ENCODE results near the gene PLA2G2C.

Gene PLA2G2C

GRCh38 chr1:20224546-20224945 is 38.2 kb upstream of the PLA2G2C start:
- no peak for ATAC-seq
- TF ChIP-seq ZC3H10 (CRISPR knock-in tag; IDR thresholded peaks at IDR 0.05): no peak
- TF ChIP-seq CSDC2 (CRISPR knock-in tag; IDR thresholded peaks at IDR 0.05): no peak
- no peak for TF ChIP-seq GLIS3 (CRISPR knock-in tag; IDR thresholded peaks at IDR 0.05)
- no peak for TF ChIP-seq ZNF70 (CRISPR knock-in tag; IDR thresholded peaks at IDR 0.05)
- TF ChIP-seq PATZ1 (CRISPR knock-in tag; IDR thresholded peaks at IDR 0.05; ENCODE audit: borderline replicate concordance): no peak
- TF ChIP-seq ARNTL (CRISPR knock-in tag; IDR thresholded peaks at IDR 0.05; ENCODE audit: borderline replicate concordance, low read depth): no peak
- no peak for TF ChIP-seq OSR1 (CRISPR knock-in tag; IDR thresholded peaks at IDR 0.05)
- TF ChIP-seq ZNF565 (CRISPR knock-in tag; conservative IDR thresholded peaks at IDR 0.05; ENCODE audit: low read depth): no peak
- TF ChIP-seq SNAI2 (CRISPR knock-in tag; IDR thresholded peaks at IDR 0.05): no peak
- TF ChIP-seq CREB5 (CRISPR knock-in tag; IDR thresholded peaks at IDR 0.05; ENCODE audit: low read depth): no peak
- no peak for TF ChIP-seq CSRNP3 (CRISPR knock-in tag; IDR thresholded peaks at IDR 0.05)
- TF ChIP-seq ZFP3 (CRISPR knock-in tag; IDR thresholded peaks at IDR 0.05): no peak
- no peak for TF ChIP-seq TOX (CRISPR knock-in tag; IDR thresholded peaks at IDR 0.05; ENCODE audit: borderline replicate concordance)
- TF ChIP-seq ESRRG (CRISPR knock-in tag; IDR thresholded peaks at IDR 0.05): no peak
- TF ChIP-seq ISL1 (CRISPR knock-in tag; IDR thresholded peaks at IDR 0.05): no peak
- no peak for TF ChIP-seq TSHZ2 (CRISPR knock-in tag; IDR thresholded peaks at IDR 0.05)
- no peak for TF ChIP-seq TCF4 (CRISPR knock-in tag; IDR thresholded peaks at IDR 0.05; ENCODE audit: borderline replicate concordance)

GRCh38 chr1:20223551-20224419 is 37.5 kb upstream of the PLA2G2C start:
- no peak for ATAC-seq
- TF ChIP-seq CSRNP3 (CRISPR knock-in tag; IDR thresholded peaks at IDR 0.05): no peak
- TF ChIP-seq ZNF70 (CRISPR knock-in tag; IDR thresholded peaks at IDR 0.05): no peak
- no peak for TF ChIP-seq ZC3H10 (CRISPR knock-in tag; IDR thresholded peaks at IDR 0.05)
- TF ChIP-seq SNAI2 (CRISPR knock-in tag; IDR thresholded peaks at IDR 0.05): no peak
- no peak for TF ChIP-seq BACH2 (CRISPR knock-in tag; IDR thresholded peaks at IDR 0.05; ENCODE audit: borderline replicate concordance)
- no peak for TF ChIP-seq ZNF8 (CRISPR knock-in tag; IDR thresholded peaks at IDR 0.05)
- no peak for TF ChIP-seq GLIS3 (CRISPR knock-in tag; IDR thresholded peaks at IDR 0.05)
- TF ChIP-seq TSHZ2 (CRISPR knock-in tag; IDR thresholded peaks at IDR 0.05): no peak
- no peak for TF ChIP-seq CSDC2 (CRISPR knock-in tag; IDR thresholded peaks at IDR 0.05)
- TF ChIP-seq ZFP3 (CRISPR knock-in tag; IDR thresholded peaks at IDR 0.05): no peak
- no peak for TF ChIP-seq RARB (CRISPR knock-in tag; IDR thresholded peaks at IDR 0.05)
